ENCODE measurements around the gene OSCAR.

OSCAR gene, protein sequence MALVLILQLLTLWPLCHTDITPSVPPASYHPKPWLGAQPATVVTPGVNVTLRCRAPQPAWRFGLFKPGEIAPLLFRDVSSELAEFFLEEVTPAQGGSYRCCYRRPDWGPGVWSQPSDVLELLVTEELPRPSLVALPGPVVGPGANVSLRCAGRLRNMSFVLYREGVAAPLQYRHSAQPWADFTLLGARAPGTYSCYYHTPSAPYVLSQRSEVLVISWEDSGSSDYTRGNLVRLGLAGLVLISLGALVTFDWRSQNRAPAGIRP

DNA sequence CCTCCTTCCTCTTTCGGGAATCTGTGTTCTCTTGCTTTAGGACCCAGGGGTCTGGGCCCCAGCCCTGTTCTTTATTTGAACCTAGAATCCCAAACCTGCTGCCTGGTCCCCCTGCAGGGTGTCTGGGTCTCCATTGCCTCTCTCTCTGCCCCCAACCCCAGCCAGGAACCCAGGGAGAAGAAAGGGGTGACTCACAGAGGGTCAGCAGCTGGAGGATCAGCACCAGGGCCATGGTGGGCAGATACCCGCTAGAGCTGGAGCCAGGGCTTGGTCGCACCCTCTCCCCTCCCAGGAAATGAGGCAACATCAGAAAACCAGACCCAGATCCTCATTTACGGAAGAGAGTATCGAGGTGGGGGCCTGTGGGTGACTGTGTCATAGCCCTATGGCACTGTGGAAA is at the start of gene OSCAR:
TSS of gene OSCAR (minus strand) at position 243 of the 400 bp plus-strand sequence. CDS start at position 232, 11 bp downstream.
- DNase-seq (ENCODE audit: low read depth), result peak; percentile 40

DNA sequence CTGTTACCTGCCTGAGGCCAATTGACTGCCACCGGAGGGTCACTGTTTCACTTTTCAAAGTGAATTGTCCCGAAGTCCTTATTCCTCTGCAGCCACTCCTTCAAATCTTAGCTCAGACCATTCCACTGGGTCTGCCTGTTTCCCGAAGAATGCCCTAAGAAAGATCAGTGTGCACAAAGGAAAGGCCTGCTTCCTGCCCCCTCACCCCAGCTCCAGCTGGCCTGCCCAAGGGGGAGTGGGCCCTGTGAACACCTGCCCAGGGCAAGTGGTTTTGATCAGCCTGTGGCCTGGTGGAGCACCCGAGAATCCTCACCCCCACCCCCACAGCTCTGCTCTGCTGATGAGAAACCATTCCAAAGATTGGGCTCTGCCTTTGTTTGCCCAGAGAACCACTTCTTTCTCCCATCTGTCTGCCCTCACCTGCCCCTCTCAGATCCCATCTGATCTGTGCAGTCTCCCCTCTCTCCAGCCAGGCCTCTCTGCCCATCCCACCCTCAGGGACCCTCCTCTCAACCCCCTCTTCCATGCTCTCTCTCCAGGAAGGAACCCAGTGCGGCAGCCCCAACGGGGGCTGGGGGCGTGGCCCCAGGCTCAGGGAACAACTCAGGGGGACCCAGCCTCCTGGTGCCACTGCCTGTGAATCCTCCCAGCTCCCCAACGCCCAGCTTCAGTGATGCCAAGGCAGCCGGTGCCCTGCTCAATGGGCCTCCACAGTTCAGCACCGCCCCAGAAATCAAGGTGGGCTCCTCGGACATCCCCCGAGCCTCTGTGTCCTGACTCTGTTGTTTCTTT is 48.6 kb upstream of the OSCAR start:
- no peak for DNase-seq (ENCODE audit: low read depth)

DNA sequence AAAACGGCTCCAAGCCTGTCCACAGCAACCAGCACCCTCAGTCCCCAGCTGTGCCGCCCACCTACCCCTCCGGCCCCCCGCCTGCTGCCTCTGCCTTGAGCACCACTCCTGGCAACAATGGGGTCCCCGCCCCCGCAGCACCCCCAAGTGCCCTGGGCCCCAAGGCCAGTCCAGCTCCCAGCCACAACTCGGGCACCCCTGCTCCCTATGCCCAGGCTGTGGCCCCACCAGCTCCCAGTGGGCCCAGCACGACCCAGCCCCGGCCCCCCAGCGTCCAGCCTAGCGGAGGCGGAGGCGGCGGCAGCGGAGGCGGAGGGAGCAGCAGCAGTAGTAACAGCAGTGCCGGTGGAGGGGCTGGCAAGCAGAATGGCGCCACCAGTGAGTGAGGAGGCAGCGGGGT is 47.6 kb upstream of the OSCAR start:
- no peak for DNase-seq (ENCODE audit: low read depth)

DNA sequence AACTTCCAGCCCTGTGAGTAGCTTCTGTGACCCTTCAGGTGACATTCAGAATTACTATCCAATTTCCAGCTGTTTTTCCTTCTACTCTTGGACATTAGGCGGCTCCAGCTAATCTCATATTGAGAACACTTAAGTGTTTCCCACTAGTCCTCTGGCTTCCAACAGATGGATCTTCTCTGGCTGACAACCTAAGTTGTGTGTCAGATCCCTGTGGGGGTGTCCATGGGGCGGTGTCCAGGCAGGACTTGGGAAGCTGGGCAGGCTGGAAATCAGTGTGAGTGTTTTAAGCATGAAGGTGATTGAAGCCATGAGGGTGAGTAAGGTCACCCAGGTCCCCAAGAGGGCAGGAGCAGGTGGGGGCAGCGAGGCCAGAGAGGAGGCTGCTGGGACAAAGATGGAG is 47.1 kb upstream of the OSCAR start:
- no peak for DNase-seq (ENCODE audit: low read depth)

DNA sequence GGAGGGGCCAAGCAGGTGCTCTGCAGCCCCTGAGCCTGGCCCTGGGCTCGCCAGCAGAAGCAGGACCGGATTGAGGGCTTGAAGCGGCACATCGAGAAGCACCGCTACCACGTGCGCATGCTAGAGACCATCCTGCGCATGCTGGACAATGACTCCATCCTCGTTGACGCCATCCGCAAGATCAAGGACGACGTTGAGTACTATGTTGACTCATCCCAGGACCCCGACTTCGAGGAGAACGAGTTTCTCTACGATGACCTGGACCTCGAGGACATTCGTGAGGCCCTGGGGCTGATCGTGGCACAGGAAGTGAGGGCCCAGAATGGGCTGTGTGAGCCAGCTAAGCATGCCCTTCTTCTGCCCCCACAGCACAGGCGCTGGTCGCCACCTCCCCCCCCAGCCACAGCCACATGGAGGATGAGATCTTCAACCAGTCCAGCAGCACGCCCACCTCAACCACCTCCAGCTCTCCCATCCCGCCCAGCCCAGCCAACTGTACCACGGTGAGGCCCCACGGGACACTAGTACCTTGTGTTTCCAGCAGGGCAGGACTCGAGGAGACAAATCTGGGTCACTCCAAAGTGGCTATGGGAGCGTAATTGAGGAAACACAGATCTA is 45.0 kb upstream of the OSCAR start:
- no peak for DNase-seq (ENCODE audit: low read depth)

DNA sequence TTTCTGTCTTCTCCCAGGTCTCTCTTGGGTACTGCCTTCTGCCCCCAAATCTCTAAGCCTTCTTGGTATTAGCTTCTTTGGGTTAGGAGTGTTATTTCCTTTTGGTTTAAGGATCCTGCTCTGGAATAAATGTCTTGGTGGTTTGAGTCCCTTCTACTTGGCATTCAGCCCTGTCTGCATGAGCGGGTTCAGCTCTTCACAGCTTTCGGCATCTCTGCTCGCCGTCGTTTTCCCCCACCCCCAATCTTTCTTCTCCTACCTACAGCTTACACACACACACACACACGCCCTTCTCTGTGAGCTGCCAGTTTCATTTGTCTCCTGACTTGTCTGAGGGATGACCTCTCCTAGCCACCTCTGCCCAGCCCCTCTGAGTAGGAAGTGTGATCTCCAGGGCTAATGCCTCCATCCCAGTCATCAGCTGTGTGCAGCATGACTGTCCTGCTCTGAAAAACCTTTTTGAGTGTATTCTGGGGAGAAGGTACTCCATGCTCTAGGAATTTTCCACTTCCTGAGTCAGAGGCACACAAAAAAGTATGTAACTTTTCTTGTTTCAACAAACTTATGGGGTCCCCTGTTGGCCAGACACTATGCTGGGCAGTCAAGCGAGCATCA is 41.7 kb upstream of the OSCAR start:
- DNase-seq (ENCODE audit: low read depth), result no peak

DNA sequence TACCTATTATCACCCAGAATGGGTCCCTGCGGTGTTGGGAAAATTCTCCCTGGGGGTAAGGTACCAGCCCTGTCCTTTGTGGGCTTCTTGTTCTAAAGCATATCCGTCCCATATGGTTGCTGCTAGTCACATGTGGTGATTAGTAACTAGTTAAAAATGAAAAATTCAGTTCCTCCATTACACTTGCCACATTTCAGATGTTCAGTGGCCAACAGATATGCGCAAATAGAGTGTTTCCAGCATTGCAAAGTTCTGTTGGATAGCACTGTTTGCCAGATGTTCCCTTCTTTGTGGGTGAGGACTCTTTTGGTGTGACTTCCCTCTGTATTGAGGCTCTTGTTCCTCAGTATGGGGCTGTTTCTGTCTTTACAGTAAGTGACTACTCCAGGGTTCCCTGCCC is 40.8 kb upstream of the OSCAR start:
- no peak for DNase-seq (ENCODE audit: low read depth)

DNA sequence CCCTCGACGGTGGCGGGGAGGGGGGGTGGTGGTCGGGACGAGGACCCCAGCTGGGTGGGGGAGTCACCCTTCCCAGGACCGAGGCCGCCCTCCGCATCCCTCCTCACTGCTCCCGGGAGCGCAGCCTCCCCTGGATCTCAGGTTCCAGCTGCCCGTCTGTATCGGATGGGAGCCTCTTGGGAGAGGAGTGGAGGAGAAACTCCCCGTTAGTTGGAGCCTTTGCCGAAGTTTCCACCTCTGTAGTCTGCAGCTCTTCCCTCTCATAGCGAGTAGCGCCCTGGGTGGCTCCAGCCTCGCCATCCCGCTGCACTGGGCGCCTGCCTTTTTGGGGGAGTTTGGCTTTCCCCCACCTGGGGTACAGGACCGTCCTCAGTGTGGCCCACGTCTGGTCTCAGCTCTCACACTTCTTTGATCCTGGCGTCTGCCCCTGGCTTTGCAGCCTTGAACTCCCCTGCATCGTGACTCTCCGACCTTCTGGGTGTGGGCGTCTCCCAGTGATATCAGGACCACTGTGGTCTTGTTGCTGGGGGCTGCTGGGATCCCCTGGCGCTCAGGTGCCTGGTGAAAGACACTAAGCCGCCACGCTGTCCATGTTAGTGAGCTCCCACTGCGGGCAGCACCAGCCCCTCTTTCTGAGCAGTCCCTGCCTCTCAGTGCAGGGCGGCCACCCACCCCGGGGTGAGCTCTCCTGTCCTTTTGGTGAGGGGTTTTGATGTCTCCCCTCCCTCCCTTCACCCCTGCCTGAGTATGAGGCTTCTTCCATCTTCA is 38.1 kb upstream of the OSCAR start:
- DNase-seq (ENCODE audit: low read depth), result peak; percentile 28

DNA sequence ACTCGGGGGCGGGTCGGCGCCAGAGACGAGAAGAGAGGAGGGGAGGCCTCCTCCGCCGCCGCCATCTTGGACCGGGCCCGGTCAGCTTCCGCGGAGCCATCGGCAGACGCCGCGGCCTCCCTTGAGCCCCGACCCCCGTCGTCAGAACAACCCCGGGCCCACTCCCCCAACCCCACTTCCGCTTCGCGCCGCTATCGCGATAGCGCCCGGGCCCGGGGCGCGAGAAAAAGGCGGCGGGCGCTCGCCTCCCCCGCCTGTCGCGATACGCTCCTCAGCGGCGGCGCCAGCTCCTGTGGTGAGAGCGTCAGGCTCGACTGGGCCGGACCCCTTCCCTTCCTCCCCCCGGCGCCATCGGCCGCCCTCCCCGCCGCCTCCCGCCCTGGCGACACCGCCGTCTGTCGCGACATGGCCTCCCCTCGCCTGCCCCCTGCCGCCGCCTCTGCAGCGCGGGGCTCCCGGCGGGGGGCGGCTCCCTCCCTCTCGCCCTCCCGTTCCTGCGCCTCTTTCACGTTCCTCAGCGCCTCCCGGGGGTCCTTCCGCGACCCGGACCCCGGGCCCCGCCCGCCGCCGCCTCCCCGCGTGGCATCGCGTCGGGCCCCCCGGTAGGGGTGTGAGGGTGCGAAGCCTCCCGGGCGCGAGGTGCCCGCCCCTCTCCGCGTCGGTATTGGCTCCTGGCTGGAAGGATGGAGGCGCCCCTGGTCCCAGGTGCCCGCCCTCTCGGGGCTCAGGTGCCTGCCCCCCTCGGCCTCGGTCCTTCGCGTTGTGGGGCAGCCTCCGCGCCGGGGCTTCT is 37.3 kb upstream of the OSCAR start, which contains the start of gene CNOT3:
TSS of gene CNOT3 (plus strand) at position 64 of the 790 bp plus-strand sequence. CDS start 5,217 bp downstream, outside the sequence.
- DNase-seq (ENCODE audit: low read depth), result peak; percentile 41

DNA sequence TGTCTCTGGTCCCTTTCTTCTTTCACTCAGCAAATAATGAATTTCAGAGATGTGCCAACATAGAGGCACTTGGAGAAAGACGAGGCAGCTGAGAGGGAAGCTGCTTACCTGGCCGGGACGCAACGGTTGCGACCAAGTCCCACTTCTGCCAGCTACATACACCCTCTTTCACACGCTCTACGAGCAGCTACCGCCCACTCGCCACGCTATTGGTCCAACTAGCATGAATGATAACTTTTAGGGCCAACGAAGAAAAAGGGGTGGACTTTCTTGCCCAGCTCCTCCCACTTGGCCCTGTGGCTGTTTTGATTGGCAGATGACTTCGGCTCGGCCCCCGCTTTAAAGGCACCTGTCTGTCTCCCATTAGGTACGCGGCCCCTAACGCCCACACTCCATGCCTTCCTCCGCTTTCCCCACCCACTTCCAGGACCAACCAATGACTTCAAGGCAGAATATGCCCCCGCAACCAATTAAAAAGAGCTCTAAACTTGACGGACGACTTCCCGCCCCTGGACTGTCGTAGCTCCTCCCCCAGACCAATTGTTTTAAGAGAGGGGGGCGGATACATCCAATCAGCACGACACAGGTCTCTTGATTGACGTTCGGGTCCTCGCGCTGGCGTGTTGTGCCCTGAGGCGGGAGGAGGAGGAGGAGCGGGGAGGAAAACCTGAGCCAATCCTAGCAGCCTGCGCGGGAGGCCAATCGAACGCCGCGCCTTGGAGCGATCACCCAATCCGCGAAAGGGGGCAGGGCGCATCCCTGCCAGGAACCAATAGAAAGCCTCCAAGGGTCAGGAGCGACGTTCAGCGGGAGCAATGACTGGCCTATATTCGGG is 36.5 kb upstream of the OSCAR start:
- peak; percentile 100 for DNase-seq (ENCODE audit: low read depth)

DNA sequence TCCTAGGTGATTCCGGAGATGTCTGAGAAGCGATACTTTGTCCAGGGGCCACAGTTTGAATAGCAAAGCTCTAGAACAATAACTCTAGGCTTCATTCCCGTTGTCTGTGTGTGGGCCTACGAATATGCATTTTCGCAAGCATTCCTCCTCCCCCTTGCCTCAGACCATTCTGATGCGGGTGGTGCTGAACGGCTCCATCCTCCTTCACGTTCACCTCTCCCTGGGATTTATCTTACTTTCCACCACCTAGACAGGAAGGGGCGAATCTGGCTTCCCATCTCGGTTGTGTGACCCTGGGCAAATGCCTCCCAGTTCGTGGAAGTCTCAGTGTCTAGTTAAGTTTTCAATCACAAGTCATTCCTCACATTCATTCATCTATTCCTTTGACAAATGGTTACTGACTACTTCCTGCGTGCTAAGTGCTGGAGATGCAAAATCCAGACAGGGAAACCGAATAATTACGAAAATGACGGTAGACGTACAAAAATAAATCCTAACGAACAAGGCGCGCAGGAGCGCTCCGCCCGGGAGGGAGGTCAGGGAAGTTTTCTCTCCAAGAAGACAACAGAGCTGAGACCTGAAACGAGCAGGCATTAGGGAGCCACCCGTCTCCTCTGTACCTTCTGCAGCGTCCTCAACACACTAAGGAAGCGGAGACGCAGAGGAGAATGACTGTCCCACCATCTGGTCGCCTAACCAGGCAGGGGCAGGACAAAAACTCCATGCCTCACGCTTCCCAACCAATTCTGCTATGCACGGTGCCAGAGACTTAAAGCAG is 35.7 kb upstream of the OSCAR start:
- DNase-seq (ENCODE audit: low read depth), result peak; percentile 46

DNA sequence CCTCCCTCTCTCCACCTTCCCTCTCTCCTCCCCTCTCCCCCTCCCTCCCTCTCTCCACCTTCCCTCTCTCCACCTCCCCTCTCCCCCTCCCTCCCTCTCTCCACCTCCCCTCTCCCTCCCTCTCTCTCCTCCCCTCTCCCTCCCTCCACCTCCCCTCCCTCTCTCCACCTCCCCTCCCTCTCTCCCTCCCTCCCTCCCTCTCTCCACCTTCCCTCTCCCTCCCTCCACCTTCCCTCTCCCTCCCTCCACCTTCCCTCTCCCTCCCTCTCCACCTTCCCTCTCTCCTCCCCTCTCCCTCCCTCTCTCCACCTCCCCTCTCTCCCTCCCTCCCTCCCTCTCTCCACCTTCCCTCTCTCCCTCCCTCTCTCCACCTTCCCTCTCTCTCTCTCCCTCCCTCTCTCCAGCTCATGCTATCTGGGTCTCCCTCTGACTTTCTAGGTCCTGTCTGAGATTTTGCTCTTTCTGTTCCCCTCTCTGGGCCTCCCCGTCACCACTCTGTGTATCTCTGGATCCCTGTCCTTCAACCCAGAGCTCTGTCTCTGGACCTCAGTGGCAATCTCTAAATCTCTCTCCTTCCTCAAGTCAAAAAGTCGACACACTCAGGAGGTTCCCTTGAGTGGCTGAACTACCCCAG is 33.5 kb upstream of the OSCAR start:
- no peak for DNase-seq (ENCODE audit: low read depth)

DNA sequence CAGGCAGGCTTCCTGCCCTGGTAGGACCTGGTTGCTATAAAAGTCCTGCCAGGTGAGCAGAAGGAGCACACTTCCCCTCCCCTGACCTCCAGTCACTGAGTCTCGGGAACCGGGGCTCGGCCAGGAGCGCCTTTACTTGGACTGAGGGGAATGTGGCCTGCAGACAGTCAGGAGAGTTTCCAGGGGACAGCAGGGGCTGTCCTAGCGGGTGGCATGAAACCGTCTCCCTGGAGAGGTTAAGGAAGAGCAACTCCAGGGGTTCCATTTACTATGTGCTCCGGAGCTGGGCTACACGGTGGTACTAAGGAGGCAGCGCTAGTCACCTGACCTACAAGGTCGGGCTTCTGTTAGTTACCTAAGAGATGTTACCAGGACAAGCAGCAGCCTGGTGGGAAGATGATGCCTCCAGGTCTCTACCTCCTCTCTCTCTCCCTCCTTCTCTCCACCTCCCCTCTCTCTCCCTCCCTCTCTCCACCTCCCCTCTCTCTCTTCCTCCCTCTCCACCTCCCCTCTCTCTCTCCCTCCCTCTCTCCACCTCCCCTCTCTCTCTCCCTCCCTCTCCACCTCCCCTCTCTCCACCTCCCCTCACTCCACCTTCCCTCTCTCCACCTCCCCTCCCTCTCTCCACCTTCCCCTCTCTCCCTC is 32.8 kb upstream of the OSCAR start:
- peak; percentile 10 for DNase-seq (ENCODE audit: low read depth)

DNA sequence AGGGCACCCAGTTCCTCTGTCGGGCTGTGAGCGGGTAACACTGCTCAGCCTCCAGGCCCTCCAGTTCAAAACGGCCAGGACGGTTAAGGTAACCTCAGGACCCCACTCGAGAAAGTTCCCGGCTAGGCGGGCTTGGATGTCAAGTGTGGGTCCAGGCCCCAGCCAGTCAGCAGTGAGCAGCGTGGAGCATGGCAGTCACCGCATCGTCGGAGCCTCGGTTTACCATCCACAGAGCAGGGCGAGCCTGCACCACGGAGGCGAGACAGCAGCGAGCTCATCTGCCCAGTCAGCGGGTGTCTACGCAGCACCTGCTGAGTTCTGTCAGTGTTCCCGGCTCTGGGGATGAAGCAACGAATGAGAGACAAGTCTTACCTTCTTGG is 29.0 kb upstream of the OSCAR start:
- DNase-seq (ENCODE audit: low read depth), result no peak

DNA sequence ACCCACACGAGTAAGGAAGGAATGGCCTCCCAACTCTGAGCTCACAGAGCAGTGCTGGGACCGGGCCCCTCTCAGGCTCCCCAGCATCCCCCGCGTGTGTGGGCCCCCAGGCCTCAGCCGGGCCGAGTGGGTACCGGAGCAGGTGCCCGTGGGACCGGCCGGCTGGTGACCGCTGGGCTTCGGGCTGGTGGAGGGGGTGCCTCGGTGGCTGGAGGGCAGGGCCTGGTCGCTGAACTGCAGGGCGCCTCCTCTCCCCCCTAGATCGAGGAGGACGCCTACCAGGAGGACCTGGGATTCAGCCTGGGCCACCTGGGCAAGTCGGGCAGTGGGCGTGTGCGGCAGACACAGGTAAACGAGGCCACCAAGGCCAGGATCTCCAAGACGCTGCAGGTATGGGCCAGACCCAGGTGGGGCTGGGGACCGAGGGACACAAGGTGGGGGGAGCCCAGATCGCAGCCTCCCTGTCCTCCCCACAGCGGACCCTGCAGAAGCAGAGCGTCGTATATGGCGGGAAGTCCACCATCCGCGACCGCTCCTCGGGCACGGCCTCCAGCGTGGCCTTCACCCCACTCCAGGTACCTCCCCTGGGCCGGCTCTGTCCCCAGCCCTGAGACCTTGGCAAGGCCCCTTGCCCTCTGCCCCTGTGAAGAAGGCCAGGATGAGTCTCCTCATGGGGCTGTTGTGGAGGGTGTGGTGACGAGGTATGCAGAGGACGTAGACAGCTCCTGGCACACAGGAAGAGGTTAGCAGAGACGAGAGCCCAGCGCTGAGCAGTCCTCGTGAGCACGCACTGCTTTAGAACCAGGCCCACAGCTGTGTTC is 28.4 kb upstream of the OSCAR start:
- DNase-seq (ENCODE audit: low read depth), result no peak

DNA sequence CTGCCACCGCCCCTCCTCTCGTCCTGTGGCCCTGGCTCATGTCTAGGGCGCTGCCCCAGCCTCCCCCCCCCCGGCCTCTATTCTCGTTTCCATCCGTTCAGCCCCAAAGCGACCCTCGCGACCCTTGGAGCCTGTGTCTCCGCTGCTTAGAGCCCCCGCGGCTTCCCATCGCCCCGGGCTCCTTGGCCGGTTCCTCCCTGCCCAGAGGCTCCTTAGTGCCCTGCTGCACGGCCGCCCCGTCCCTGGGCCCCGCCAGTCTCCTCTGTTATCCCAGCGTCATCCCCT is 27.8 kb upstream of the OSCAR start:
- no peak for DNase-seq (ENCODE audit: low read depth)

DNA sequence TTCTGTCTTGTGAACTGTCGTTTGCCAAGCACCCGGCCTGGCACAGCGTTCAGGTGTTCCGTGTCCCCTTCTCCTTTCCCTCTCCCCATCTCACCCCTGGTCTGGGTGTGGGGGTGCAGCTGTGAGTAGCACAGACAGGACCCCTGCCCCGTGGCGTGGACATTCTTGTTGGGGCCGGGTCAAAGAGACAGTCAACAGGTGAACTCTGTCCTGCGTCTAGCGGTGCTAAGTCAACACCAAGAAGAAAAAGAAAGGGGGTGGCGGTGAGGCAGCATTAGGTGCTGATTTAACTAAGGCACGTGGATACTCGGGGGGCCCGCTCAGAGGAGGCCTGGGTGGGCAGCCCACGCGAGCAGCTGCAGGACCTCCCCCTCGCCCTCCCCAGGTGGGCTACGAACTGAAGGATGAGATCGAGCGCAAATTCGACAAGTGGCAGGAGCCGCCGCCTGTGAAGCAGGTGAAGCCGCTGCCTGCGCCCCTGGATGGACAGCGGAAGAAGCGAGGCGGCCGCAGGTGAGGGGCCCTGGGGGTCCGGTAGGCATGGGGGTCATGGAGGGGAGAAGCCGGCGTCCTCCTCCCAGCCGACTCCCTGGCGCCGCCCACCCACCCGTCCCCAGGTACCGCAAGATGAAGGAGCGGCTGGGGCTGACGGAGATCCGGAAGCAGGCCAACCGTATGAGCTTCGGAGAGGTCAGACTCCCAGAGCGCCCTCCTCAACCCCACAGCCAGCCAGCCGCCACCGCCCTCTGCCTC is 27.3 kb upstream of the OSCAR start:
- no peak for DNase-seq (ENCODE audit: low read depth)

Measured in ELR (cell line).